Activated CD8-positive, alpha-beta memory T cell treated with anti-CD3 and anti-CD28 coated beads, Interleukin-2, amount 50 U/mL, for 48 hours (primary cell): Measurements from ENCODE around the gene AADACL4.
"Not testable (repeated sequence)": the region's sequence is repeated elsewhere in the genome, so short reads cannot be mapped to it uniquely, and the experiment has no call there.

Source experiments
- DNase-seq: peaks from one replicate; pipeline ENCODE4 v3.0.0-alpha.2; 2020

Gene AADACL4

DNA sequence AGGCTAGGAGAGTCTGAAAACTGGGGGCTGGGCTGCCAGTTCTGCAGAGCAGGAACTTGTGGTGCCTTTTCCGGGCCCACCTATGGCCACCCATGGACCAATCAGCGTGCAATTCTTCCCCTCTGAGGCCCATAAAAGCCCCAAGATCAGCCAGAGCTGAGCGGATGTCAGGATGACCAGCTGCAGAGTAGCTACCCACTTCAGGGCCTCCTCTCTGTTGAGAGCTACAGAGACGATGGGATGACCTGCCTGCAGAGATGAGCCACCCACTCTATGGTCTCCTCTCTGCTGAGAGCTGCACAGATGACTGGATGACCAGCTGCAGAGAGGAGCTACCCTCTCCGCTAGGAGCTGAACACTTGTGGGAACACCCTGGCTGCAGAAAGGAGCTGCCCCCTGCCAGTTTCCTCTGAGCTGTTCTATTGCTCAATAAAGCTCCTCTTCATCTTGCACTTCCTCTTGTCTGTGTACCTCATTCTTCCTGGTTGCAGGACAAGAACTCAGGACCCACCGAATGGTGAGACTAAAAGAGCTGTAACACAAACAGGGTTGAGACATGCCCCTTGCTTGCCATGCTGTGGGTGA is 12.8 kb upstream of the AADACL4 start:
- DNase-seq, result no peak

GRCh38 chr1:12631571-12631970 is 12.3 kb upstream of the AADACL4 start:
- no peak for DNase-seq

- DNase-seq, result no peak
Measured at GRCh38 chr1:12634156-12634555, 9.7 kb upstream of the AADACL4 start.

- no peak for DNase-seq
Measured at GRCh38 chr1:12634696-12635202, 9.1 kb upstream of the AADACL4 start.

DNA sequence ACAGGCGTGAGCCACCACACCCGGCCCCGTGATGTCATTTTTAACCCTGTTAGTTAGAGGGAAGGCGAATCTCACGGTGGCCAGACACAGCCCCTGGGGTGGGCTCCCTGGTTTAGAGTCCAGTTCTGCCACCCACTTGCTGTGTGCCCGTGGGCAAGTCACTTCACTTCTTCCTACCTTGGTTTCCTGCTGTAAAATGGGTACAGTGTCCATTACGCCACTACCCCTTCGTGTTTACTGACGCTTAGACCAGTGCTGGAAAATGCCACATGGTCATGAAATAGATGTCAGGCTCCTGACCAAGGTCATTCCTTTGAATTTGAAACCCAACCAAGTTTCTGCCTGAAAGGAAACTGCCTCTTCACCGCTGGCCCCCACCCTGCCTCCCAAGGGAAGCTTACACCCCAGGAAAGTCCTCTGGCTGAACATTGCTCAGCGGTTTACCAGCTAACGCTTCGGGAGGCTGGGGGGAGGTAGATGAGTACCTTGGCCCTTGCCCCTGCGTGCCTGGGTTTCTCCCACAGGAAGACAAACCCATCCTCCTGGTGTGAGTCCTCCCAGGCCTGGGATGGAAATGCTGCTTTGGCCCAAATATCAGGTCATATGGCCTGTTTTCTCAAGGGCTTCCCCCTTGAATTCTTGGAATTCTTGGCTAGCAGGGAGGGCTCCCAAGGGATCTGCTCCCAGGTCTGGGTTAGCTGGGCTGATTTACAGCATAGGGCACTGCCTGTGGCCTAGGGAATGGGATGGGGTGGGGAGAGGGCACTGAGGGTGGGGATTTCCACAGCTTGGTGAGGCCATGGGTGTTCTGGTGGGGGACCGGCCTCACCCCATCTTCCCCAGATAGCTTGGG is 7.6 kb upstream of the AADACL4 start:
- no peak for DNase-seq

DNA sequence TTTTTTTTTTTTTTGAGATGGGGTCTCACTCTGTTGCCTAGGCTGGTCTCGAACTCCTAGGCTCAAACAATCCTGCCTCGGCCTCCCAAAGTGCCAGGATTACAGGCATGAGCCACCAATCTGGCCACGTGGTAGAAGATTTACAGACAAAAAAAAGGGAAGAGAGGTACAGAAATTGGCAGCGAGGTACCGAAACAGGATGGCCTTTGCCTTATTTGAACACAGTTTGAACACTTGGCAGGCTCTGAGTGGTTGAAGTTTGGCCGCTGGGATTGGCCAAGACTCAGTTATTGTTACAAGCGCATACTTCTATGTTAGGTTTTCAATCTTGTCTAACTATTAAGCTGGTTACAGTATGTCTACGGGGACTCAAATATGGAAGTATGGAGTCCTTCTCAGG is 6.2 kb upstream of the AADACL4 start:
- no peak for DNase-seq

GRCh38 chr1:12640237-12640957 is 3.5 kb upstream of the AADACL4 start:
- DNase-seq, result no peak

- no peak for DNase-seq
Measured at GRCh38 chr1:12640958-12641272, 3.0 kb upstream of the AADACL4 start.

DNA sequence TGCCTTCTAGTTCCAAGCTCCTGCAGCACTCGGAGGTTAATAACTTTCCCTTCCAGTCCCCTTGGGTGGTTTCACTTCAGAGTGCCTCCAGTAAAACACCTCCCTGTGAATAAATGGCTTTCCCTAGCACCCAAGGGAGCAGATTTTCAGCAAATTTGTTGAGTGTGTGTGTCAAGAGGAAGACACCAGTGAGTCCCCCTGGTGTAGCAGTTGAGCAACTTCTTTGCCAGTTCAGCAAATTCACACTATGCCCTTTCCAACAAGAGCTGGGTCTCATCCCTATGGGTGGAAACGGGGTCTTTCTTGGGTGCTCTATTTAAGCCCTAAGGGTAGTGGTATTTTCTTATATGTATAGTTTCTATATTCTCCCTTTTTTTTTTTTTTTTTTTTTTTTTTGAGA is 806 bp upstream of the AADACL4 start:
- no peak for DNase-seq

GRCh38 chr1:12644237-12644636 is 352 bp downstream of the AADACL4 start:
- no peak for DNase-seq

- no peak for DNase-seq
Measured at GRCh38 chr1:12644829-12645228, 944 bp downstream of the AADACL4 start.

- not testable (repeated sequence) for DNase-seq
Measured at GRCh38 chr1:12645401-12645800, 1.5 kb downstream of the AADACL4 start.

GRCh38 chr1:12648741-12649140 is 4.9 kb downstream of the AADACL4 start:
- no peak for DNase-seq

DNA sequence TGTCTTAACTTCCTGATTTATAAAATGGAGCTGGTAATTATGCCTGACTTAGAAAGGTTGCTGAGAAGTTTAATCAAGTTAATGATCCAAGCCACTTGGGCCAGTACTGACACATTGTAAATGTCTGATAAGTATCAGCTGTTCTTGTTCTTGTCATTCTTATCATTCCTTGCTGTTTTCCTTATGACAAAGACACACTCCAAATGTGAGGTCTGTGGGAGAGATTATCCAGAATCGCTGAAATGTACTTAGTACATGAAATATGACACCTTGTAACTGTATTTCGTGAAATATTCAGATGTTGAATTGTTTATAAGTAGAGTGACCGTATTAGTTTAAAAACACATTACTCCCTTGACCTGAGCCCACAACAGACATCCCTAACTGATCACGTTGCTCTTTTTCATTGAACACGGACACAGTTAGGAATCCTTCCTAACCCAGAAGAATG is 6.1 kb downstream of the AADACL4 start:
- no peak for DNase-seq

GRCh38 chr1:12654004-12654567 is 10.2 kb downstream of the AADACL4 start:
- no peak for DNase-seq

DNA sequence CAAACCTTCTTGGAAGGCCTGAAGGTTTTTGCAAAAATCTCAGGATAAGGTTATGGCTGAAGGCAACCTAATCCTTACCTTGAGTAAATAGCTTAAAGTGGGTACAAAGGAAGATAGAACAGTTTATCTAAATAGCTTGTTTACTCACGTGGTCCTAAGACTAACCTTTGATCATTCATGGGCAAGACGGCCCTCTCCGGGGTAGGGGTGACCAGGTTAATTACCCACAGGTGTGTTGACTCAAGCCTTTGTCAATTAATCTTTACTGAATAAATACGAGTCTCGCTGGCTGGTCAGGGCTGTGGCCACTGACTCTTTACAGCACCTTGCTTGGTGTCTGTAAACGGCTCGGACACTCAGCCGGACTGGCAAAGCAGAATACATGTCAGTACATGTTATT is 10.8 kb downstream of the AADACL4 start:
- DNase-seq, result no peak

- DNase-seq, result no peak
Measured at GRCh38 chr1:12656575-12656974, 12.7 kb downstream of the AADACL4 start.

GRCh38 chr1:12657060-12657884 is 13.4 kb downstream of the AADACL4 start:
- DNase-seq, result no peak

- not testable (repeated sequence) for DNase-seq
Measured at GRCh38 chr1:12657885-12658512, 14.1 kb downstream of the AADACL4 start.

- DNase-seq, result peak; percentile 84
Measured at GRCh38 chr1:12658531-12659453, 14.9 kb downstream of the AADACL4 start.
